DOHH2 (cell line): Measurements from ENCODE around the gene LMCD1.

Experiments
- H3F3A ChIP-seq: fragments of 200-600 bp; sonication (generic), shearing (Covaris generic); 2 replicates; pipeline ENCODE4 v1.6.0; 2016; ENCODE audit warnings: antibody characterized with exemption, mild to moderate bottlenecking; ENCODE audit not compliant: control insufficient read depth, insufficient read depth
- H3K27ac ChIP-seq: fragments of 200-600 bp; sonication (generic); 2 replicates; pipeline ENCODE4 v1.5.1; 2014; ENCODE audit warnings: low read depth, mild to moderate bottlenecking, low read length, moderate library complexity
- H3K27me3 ChIP-seq: fragments of 200-600 bp; sonication (generic); 2 replicates; pipeline ENCODE4 v1.6.1; 2014; ENCODE audit warnings: mild to moderate bottlenecking, low read length, mixed read lengths; ENCODE audit not compliant: control insufficient read depth
- H3K36me3 ChIP-seq: fragments of 200-600 bp; sonication (generic); 2 replicates; pipeline ENCODE4 v1.6.1; 2014; ENCODE audit warnings: mild to moderate bottlenecking, low read length, moderate library complexity, mixed read lengths; ENCODE audit not compliant: control insufficient read depth
- H3K4me1 ChIP-seq: fragments of 200-600 bp; sonication (generic); 2 replicates; pipeline ENCODE4 v1.6.1; 2014; ENCODE audit warnings: mild to moderate bottlenecking, low read length, mixed read lengths; ENCODE audit not compliant: control insufficient read depth
- H3K4me2 ChIP-seq: fragments of 200-600 bp; sonication (generic); 2 replicates; pipeline ENCODE4 v1.6.0; 2014; ENCODE audit warnings: mild to moderate bottlenecking, low read length, moderate library complexity
- H3K4me3 ChIP-seq: fragments of 200-600 bp; sonication (generic); 2 replicates; pipeline ENCODE4 v1.5.1; 2014; ENCODE audit warnings: mild to moderate bottlenecking, low read length, mixed read lengths
- H3K79me2 ChIP-seq: fragments of 200-600 bp; sonication (generic); 2 replicates; pipeline ENCODE4 v1.6.1; 2014; ENCODE audit warnings: mild to moderate bottlenecking, low read length, mixed read lengths; ENCODE audit not compliant: control insufficient read depth
- H3K9me2 ChIP-seq: fragments of 200-600 bp; sonication (generic); replicated peaks from 2 replicates; pipeline ENCODE4 v1.6.1; 2014; ENCODE audit warnings: mild to moderate bottlenecking, low read length, mixed read lengths; ENCODE audit not compliant: control insufficient read depth
- H3K9me3 ChIP-seq: fragments of 200-600 bp; sonication (generic); 2 replicates; pipeline ENCODE4 v1.6.1; 2014; ENCODE audit warnings: antibody characterized with exemption, low read length, mixed read lengths; ENCODE audit not compliant: control insufficient read depth, insufficient read depth
- H4K20me1 ChIP-seq: fragments of 200-600 bp; sonication (generic); 2 replicates; pipeline ENCODE4 v1.6.0; 2014; ENCODE audit warnings: low read depth, mild to moderate bottlenecking, antibody characterized with exemption, low read length, moderate library complexity; ENCODE audit not compliant: control insufficient read depth, insufficient read depth
- EZH2phosphoT487 ChIP-seq: fragments of 200-600 bp; sonication (generic); IDR thresholded peaks from 2 replicates; pipeline ENCODE4 v1.6.1; 2017; ENCODE audit warnings: borderline replicate concordance, mild to moderate bottlenecking, antibody characterized with exemption, low read length, moderate library complexity, mixed read lengths
- TF ChIP-seq, protein P1 (sequence below): fragments of 200-600 bp; sonication (generic); IDR thresholded peaks from one replicate; pipeline ENCODE4 v1.5.1; 2014; ENCODE audit warnings: antibody characterized with exemption, mild to moderate bottlenecking, low read depth, low read length; ENCODE audit not compliant: poor library complexity, severe bottlenecking

Gene LMCD1

DNA sequence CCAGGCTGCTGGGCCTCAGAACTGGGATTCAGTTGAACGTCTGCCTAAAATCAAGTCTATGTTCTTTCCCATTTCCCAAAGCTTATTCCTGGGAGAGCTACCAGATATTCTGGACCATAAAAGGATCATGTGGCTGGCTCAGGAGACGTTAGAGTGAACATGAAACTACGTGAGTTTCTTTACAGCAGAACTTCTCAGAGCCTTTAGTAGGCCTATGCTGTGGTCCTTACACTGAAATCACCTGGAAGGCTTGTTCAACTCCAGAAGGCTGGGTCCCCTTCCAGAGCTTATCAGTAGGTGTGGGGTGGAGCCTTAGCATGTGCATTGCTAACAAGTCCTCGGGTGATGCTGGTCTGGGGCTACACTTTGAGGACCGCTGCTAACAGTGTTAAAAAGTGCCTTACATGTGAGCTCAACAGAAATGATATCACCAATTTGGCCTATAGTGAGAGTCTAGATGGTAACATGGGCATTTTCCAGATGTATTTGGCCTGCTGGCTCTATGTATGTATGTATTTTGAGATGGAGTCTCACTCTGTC, 50.7 kb downstream of the LMCD1 start:
- no peaks in the 10 kb centered on the region for H3K4me1 ChIP-seq
- no peak for TF ChIP-seq EZH2phosphoT487
- TF ChIP-seq, protein P1, sequence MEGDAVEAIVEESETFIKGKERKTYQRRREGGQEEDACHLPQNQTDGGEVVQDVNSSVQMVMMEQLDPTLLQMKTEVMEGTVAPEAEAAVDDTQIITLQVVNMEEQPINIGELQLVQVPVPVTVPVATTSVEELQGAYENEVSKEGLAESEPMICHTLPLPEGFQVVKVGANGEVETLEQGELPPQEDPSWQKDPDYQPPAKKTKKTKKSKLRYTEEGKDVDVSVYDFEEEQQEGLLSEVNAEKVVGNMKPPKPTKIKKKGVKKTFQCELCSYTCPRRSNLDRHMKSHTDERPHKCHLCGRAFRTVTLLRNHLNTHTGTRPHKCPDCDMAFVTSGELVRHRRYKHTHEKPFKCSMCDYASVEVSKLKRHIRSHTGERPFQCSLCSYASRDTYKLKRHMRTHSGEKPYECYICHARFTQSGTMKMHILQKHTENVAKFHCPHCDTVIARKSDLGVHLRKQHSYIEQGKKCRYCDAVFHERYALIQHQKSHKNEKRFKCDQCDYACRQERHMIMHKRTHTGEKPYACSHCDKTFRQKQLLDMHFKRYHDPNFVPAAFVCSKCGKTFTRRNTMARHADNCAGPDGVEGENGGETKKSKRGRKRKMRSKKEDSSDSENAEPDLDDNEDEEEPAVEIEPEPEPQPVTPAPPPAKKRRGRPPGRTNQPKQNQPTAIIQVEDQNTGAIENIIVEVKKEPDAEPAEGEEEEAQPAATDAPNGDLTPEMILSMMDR: no peak
- H3F3A ChIP-seq: no peaks in the 10 kb centered on the region
- H3K27ac ChIP-seq: no peak overlapping the region
- H4K20me1 ChIP-seq: no peaks in the 10 kb centered on the region
- H3K4me2 ChIP-seq: no peak overlapping the region
- no peaks in the 10 kb centered on the region for H3K36me3 ChIP-seq
- H3K9me2 ChIP-seq: no peaks in the 10 kb centered on the region
- no peaks in the 10 kb centered on the region for H3K79me2 ChIP-seq
- no peaks in the 10 kb centered on the region for H3K27me3 ChIP-seq
- no peaks in the 10 kb centered on the region for H3K9me3 ChIP-seq
- H3K4me3 ChIP-seq: no peak overlapping the region

- Histone ChIP-seq H3K79me2 (no peaks in the 10 kb centered on the region), H3K27me3 (no peaks in the 10 kb centered on the region), H3K4me3 (no peak overlapping the region), H3K4me1 (no peaks in the 10 kb centered on the region), H3K9me3 (no peaks in the 10 kb centered on the region), H3K36me3 (no peaks in the 10 kb centered on the region), H4K20me1 (no peaks in the 10 kb centered on the region), H3K4me2 (no peak overlapping the region), H3K27ac (no peak overlapping the region), H3F3A (no peaks in the 10 kb centered on the region), H3K9me2 (no peaks in the 10 kb centered on the region)
- TF ChIP-seq, protein P1: no peak
- no peak for TF ChIP-seq EZH2phosphoT487
Observed at GRCh38 chr3:8553405-8553804, 51.8 kb downstream of the LMCD1 start.

DNA sequence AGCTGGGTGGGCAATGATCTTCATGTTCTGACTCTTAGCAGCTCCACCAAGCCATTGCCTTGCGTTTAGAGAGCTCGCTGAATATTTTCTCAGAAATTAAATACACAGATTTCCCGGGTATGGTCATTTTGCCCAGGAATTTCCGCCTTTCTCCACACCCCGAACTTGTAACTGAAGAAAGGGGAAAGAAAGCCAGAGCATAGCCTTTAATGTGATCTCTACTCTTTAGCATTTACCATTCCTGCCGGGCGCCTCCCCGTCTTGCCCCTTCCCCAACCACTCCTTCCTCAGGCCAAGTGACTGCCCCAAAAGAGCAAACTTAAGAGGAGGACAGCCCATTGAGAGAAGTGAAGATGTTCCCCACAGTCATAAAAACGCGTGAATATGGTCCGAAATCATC, 53.1 kb downstream of the LMCD1 start:
- Histone ChIP-seq H3F3A (no peaks in the 10 kb centered on the region), H4K20me1 (no peaks in the 10 kb centered on the region), H3K27ac (no peak overlapping the region), H3K36me3 (no peaks in the 10 kb centered on the region), H3K79me2 (no peaks in the 10 kb centered on the region), H3K27me3 (no peaks in the 10 kb centered on the region), H3K9me3 (no peaks in the 10 kb centered on the region), H3K4me3 (no peak overlapping the region), H3K4me2 (no peak overlapping the region), H3K9me2 (no peaks in the 10 kb centered on the region), H3K4me1 (no peaks in the 10 kb centered on the region)
- TF ChIP-seq, protein P1: no peak
- no peak for TF ChIP-seq EZH2phosphoT487
